ENCODE results near the gene ESPN.

DNA sequence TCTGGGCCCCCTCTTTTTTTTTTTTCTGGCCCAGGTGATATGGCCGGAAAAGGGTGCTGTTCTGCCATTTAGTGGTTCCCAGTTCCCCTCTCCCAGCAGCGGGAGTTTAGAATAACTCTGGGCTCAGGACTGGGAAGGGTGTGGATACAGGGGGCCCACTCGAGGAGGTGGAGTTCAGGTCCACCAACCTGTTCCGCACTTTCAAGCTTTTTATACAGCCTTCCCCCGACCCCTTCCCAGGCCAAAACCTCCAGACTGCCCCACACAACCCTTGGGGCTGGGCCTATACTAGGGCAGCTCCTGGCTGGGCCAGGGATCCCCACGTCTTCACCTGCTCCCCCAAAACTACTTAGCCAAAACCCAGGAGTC is 66.5 kb downstream of the ESPN start:
- TF ChIP-seq POLR2A (IDR thresholded peaks at IDR 0.05; ENCODE audit: low read depth, low read length) (no peak), SPI1 (IDR thresholded peaks at IDR 0.05; ENCODE audit: low read depth, low read length) (peak; percentile 41; the same call in 1 of the 2 replicates), POLR2AphosphoS5 (IDR thresholded peaks at IDR 0.05; ENCODE audit: low read depth, low read length) (no peak), TAF1 (IDR thresholded peaks at IDR 0.05; ENCODE audit: low read depth, low read length) (no peak)

Data from GM12891 (cell line).